ENCODE results near the gene RGS11.

GRCh38 chr16:324451-325334 lies 48.9 kb upstream of the RGS11 start:
- TF ChIP-seq FOXK1 (CRISPR knock-in tag; IDR thresholded peaks at IDR 0.05; ENCODE audit: borderline replicate concordance) (no peak), JUNB (CRISPR knock-in tag; conservative IDR thresholded peaks at IDR 0.05) (no peak), CBX2 (IDR thresholded peaks at IDR 0.05; ENCODE audit: insufficient read depth, low read length, poor library complexity, severe bottlenecking) (no peak)
- TF ChIP-seq, protein P1, sequence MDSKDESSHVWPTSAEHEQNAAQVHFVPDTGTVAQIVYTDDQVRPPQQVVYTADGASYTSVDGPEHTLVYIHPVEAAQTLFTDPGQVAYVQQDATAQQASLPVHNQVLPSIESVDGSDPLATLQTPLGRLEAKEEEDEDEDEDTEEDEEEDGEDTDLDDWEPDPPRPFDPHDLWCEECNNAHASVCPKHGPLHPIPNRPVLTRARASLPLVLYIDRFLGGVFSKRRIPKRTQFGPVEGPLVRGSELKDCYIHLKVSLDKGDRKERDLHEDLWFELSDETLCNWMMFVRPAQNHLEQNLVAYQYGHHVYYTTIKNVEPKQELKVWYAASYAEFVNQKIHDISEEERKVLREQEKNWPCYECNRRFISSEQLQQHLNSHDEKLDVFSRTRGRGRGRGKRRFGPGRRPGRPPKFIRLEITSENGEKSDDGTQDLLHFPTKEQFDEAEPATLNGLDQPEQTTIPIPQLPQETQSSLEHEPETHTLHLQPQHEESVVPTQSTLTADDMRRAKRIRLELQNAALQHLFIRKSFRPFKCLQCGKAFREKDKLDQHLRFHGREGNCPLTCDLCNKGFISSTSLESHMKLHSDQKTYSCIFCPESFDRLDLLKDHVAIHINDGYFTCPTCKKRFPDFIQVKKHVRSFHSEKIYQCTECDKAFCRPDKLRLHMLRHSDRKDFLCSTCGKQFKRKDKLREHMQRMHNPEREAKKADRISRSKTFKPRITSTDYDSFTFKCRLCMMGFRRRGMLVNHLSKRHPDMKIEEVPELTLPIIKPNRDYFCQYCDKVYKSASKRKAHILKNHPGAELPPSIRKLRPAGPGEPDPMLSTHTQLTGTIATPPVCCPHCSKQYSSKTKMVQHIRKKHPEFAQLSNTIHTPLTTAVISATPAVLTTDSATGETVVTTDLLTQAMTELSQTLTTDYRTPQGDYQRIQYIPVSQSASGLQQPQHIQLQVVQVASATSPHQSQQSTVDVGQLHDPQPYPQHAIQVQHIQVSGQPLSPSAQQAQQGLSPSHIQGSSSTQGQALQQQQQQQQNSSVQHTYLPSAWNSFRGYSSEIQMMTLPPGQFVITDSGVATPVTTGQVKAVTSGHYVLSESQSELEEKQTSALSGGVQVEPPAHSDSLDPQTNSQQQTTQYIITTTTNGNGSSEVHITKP (IDR thresholded peaks at IDR 0.05; ENCODE audit: partially characterized antibody): peak; percentile 43
